Measurements from ENCODE around the gene LOXL3.

LOXL3 gene

DNA sequence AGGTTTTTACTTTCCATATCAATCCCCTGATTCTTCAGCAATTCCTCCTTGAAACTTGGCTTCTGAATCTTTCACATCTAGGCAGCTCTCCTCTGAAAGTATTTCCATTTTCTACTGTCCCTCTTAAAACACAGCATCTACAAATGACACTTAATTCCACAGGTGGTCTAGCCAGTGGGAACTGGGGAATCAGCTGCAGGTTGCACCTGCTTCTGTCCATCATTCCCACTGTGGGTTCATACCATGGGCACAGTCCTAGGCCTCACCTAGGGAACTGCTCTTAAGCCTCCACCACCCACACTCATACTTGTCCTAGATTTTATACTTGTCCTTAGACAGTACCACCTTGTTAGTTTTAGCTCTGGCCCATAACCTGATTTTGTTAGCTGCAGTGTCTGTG, 2.2 kb downstream of the LOXL3 start:
- no peak for DNase-seq

GRCh38 chr2:74550231-74550630, 3.5 kb downstream of the LOXL3 start:
- no peak for DNase-seq

DNA sequence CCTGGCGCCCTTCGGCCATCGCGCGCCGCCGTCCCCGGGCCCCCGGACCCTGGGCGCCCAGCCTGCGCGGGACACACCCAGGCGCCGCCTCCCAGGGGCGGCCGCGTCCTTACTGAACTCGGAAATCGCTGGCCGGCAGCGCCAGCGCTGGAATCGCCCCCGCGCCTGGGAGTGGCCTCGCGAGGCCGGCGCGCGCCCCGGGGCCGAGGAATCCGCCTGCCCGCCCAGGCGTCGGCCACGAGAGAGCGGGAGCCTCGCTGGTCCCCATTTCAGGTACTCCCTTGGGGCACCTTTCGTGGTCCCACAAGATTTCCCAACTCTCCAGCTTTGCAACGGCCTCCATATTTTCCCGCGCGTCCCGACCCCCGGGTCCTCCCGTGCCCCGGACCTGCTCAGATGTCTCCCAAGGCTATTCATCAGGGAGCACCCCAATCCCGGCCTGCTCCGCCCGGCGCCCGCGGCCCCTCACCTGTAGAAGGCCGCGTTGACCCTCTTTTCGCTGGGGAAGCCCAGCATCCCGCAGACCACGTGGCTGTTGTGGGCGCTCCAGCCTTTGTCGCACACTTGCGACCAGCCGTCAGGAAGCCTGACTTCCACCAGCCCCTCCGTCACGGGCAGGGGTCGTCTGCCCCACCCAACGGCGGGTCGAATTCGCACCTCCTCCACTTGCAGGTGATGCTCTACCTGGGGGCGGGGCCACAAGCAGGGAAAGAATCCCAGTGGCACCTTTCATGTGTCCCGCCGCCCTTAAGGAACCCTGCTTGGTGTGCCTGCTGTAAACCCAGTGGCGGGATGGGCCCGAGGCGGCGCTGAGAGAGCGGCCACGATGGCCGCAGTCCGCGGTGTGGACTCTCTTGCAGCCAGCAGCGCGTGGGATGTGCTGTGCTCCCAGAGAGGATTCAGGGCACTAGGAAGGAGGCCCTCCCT, 4.6 kb downstream of the LOXL3 start:
- DNase-seq = peak; percentile 60

DNA sequence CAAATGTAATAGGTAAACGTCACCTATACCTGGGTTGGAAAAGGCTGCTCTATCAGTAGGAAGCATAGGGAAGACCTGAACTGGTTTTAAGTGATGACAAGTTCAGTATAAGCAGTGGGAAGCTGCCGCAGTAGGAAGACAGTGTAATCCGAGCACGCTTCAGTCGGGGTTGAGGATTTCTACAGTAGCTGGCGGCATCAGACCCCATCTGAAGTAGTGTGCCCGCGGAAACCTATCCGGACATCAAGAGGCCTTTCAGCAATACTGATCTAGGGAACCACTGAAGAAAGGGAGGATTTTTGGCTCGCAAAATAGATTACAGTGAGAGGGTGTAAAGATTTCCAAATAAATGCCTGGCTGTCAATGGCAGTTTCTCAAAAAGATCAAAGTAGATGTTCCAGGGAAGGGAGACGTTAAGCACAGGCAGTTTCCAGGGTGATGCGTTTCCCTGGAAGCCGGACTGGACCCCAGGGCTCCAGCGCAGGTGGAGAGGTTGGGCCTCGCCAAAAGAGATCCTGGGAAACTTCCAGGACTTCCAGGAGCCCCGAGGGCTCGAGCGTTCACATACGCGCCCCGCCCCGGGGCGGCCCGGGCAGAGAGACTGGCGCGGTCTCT, 5.3 kb downstream of the LOXL3 start:
- peak; percentile 63 for DNase-seq

- DNase-seq = no peak
These were observed 7.7 kb downstream of the LOXL3 start for GRCh38 chr2:74546004-74546403.

- peak; percentile 3 for DNase-seq
These were observed 9.1 kb downstream of the LOXL3 start for GRCh38 chr2:74544634-74545033.

DNA sequence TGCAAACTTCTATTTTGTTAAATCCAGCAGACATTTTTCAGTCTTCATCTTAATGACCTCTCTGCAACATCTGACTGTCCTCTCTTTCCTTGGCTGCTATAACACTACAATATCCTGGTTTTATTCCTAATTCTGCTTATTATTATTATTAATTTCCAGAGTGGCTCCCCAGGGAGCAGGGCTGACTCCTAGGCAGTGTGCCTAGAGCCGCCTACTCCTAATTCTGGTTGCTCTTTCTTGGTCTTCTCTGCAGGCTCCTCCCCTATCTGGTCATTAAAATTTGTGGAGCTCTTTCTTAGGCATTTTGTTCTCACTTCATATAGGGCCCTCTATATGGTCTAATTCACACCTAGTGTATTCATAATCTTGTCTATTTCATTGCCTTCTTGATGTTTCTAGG, 10.8 kb downstream of the LOXL3 start:
- no peak for DNase-seq

DNA sequence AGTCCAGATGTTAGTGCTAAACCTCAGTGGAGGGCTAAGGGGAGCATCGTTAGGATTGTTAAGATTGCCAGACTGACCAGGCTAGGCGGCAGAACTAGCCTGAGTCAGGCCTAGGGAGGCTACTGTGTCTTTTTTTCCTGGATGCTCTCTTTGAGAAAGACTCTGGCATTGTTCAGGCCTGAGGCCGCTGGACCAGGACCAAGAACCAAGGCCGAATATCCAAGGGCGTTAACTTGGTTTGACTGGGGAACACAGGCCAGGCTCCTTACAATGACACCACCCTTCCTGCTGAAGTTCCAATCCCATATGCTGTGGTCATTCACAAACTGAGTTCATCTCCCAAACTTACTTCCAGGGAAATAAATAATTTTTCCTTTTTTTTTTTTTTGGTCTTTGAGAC, 13.5 kb downstream of the LOXL3 start:
- DNase-seq = no peak

DNA sequence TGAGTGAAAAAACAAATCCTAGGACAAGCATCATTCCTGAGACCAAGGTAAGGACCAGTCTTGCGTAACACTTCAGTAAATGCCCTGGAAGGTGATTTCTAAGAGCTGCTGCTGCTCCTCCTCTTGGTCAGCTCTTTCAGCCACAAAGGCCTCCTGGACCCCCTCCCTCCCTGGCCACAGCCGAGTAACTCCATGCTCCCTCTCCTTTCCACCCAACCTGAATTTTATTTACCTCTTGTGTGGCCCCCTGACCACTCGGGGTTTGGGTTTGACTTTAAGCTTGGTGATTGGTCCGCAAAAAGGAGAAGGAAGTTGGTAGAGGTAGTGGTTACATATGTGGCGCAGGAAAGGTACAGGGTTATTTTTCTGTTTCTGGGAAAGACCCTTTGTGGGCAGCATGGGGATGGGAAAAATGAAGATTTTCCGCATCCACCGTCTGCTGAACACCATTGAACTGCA, 14.8 kb downstream of the LOXL3 start:
- no peak for DNase-seq

DNA sequence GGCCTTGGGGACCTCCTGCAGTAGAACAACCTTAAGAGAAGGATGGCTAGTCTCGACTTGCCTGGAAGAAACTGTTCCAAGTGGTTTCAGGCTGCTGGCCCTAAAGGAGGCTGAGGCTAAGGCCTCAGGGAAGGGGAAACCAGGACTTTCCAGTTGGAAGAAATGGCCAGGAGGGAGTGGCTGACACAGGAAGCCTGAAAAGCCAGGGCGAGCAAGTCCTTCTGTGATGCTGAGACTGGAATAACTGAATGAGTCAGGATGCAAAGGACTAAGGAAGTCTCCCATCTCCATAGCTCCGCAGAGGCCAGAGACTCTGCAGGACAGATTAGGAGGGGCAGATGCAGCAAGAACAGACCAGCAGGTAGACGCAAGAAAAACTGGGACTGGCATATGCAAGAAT, 16.6 kb downstream of the LOXL3 start:
- no peak for DNase-seq

- DNase-seq = no peak
These were observed 17.4 kb downstream of the LOXL3 start for GRCh38 chr2:74536166-74536950.

DNA sequence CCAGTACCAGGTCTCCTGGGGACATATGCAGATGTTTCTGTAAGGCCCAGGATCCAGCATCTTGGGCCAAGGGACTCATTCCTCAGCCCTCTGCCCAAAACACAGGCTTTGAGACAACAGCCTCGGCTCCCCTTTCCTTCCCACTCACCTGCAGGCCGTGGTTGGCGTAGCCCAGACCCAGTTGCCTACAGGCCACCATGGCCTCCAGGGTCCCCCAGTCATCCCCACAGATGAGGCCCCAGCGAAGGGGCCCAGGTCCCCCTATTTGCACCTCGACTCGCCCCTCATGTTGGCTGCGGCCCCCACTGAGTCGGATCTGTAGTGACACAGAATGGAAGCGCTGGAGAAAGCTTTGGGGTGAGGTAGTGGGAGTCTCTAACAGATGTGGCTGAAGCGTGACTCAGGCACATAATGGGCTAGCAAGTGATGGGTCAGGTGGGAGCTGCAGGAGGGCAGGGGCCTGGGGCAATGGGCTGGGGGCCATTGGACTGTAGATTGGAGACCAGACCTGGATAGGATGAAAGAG, 18.2 kb downstream of the LOXL3 start:
- no peak for DNase-seq

DNA sequence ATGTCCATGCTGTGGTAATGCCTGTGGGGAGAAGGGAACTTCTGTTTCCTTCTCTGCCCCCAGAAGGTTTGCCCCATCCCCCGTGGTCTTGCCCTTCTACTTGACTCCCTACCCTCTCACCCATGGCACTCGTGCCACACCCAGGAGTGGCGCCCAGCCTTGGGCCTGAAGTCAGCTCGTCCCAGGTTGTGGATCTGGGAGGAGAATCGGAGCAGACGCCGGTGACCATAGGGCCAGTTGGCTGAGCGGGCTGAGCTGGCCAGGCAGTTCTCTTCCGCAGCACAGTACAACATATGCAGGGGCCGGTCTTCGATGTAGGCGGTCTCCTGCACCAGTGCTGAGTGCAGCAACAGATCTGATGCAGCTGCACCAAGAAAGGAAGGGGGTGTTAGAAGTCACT, 19.3 kb downstream of the LOXL3 start:
- no peak for DNase-seq

DNA sequence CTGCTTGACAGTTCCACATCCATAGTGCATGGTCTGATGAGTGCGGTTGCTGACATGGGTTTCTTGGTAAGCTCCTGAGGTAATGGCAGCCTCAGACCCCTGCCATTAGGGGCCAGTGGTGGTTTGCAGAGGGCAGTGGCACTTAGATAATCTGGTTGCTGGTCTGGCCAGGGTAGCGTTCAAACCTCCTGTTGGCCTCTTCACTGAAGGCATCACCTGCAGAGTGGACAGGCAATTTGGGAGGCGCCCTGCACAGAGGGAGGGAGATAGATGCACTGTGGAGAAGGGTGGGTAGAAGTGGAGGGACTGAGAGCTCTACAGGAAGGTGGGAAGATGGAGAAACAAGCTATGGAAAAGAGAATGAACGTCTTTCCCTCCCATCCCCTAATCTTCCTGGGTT, 20.3 kb downstream of the LOXL3 start:
- DNase-seq = no peak

- no peak for DNase-seq
These were observed 21.5 kb downstream of the LOXL3 start for GRCh38 chr2:74532222-74532621.

GRCh38 chr2:74531666-74532065, 22.1 kb downstream of the LOXL3 start:
- DNase-seq = no peak

DNA sequence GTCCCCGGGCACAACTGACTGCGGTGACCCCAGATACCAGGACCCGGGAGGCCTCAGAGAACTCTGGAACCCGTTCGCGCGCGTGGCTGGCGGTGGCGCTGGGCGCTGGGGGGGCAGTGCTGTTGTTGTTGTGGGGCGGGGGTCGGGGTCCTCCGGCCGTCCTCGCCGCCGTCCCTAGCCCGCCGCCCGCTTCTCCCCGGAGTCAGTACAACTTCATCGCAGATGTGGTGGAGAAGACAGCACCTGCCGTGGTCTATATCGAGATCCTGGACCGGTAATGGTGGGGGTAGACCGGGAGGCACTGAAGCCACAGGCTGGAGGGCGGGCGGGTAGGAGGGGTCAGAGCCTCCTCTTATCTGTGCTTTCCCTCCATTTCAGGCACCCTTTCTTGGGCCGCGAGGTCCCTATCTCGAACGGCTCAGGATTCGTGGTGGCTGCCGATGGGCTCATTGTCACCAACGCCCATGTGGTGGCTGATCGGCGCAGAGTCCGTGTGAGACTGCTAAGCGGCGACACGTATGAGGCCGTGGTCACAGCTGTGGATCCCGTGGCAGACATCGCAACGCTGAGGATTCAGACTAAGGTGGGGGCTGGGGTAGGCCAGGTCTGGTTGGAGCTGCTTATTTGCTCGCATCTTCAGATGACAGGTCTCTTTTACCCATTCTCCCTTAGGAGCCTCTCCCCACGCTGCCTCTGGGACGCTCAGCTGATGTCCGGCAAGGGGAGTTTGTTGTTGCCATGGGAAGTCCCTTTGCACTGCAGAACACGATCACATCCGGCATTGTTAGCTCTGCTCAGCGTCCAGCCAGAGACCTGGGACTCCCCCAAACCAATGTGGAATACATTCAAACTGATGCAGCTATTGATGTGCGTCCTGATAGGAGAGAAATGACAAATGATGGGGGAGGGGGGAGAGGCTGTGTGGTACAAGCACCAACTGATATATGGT, 23.2 kb downstream of the LOXL3 start:
- peak; percentile 10 for DNase-seq

DNA sequence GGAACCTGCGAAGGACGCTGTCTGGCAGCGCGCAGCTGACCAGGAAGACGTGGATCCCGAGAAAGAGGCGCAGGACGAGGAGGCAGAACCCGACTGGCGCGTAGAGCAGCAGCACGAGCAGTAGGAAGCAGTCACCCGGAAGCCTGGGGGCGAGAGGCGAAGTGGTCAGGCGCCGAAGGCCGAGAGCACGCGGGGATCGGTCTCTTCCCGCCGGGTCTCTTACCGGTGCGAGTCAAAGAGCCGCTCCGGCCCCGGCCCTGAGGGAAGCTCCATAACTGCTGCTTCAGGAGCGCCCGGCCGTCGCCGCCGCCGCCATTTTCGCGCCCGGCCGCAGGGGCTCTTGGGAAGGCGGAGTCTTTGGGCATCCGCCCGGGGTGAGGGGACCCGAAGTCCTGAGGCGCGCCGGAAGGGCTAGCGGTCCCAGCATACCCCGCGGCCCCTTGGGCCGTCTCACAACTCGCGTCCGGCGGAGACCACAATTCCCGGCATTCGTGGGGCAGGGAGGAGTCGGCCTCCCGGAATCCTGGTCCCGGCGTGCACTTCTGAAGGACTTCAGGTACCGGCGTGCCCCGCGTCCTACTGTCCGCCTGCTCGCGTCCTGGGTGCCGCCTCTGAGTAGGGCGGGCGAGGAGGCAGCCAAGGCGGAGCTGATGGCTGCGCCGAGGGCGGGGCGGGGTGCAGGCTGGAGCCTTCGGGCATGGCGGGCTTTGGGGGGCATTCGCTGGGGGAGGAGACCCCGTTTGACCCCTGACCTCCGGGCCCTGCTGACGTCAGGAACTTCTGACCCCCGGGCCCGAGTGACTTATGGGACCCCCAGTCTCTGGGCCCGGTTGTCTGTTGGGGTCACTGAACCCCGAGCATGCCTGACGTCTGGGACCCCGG, 24.1 kb downstream of the LOXL3 start, which contains the start of the genes AUP1 and HTRA2:
TSS of gene AUP1 (minus strand) at position 350 of the 882 bp plus-strand sequence. CDS start at position 273, 77 bp downstream.
TSS of gene HTRA2 (plus strand) at position 577 of the 882 bp plus-strand sequence. CDS start at position 651, 74 bp downstream.
- DNase-seq = peak; percentile 96

DNA sequence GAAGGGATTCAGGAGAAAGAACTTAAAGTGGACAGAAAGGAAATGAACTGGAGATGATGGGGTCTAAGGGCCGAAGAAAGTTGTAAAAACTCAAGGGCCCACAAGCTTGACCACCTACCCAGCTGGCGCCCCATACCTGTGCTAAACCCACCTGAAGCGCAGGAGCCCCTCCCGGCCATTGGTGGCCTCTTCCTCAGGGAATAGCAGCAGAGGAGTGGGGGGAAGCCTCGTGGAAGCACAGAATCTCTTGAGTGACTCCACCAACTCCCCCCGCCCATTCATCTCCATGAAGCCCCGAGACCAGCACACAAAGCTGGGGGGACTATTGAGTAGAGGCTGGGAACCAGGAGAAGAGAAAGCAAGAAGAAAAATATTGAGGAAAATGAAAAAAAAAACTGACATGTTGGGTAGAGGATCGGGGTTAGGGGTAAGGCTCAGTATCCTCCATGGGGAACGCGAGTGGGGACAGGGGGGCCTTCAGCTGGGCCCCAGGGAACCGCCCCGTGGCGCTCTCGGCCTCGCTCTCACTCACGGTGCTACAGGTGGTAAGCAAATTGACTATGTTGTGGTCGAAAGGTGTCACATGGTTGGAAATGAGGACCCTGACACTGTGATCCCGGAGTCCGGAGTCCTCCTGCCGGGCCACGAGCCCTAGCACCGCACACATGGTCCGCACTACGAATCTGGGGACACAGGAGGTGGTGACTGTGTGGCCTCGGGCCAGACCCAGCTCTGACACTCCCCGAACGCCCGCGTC, 25.0 kb downstream of the LOXL3 start:
- DNase-seq = no peak

DNA sequence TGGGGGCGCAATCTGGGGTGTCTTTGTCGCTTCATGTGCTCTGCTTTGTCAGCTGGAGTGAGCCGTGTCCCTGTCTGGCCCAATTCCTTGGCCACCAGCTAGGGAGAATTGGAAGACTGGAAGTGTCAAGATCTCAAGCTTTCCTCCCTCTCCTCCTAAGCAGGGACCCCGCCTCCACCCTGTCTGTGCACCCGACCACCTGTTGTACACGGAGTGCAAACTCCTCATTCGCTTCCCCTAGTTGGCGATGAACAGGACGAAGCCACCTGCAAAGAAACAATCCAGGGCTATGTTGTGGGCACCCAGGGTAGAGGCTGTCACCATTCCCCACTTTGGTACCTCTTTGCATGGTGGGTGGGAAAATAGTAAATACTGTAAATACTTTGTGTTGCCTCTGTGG, 26.0 kb downstream of the LOXL3 start:
- DNase-seq = no peak
